Progenitor cell of endocrine pancreas (in vitro differentiated cells): ENCODE measurements around the gene RGSL1. TPM values are rescaled to one million over a fixed set of nuclear protein-coding genes. Genes with fewer than 3 reads are reported as not detected.

ENCODE experiments used
- DNase-seq: peaks from one replicate; pipeline ENCODE4 v3.0.0; 2021; ENCODE audit warnings: low spot score; ENCODE audit not compliant: unreplicated experiment
- H3K27ac Mint-ChIP-seq: 2 replicates; pipeline ENCODE4 v1.8.0; 2021; ENCODE audit warnings: mild to moderate bottlenecking, moderate library complexity, mixed read lengths
- H3K27me3 Mint-ChIP-seq: 2 replicates; pipeline ENCODE4 v1.8.0; 2021; ENCODE audit warnings: mixed read lengths
- H3K36me3 Mint-ChIP-seq: 2 replicates; pipeline ENCODE4 v1.8.0; 2022; ENCODE audit warnings: mixed read lengths; ENCODE audit not compliant: insufficient read depth
- H3K4me1 Mint-ChIP-seq: 2 replicates; pipeline ENCODE4 v1.8.0; 2021; ENCODE audit warnings: low read depth, mixed read lengths
- H3K4me3 Mint-ChIP-seq: 2 replicates; pipeline ENCODE4 v1.8.0; 2021; ENCODE audit warnings: low read depth, mild to moderate bottlenecking, moderate library complexity, mixed read lengths
- H3K9me3 Mint-ChIP-seq: 2 replicates; pipeline ENCODE4 v1.8.0; 2021; ENCODE audit warnings: low read depth, mixed read lengths
- CTCF ChIP-seq: fragments of 200-600 bp; sonication (generic); IDR thresholded peaks from one replicate; pipeline ENCODE4 v1.5.0; 2021; ENCODE audit warnings: antibody characterized with exemption, mild to moderate bottlenecking; ENCODE audit not compliant: unreplicated experiment
- long read RNA-seq: library from polyadenylated mRNA; unstranded; transcript quantifications from one replicate; pipeline ENCODE4 v2.0.0, GENCODE V29; 2020
- total RNA-seq: library from RNA; stranded (reverse); gene quantifications from 2 replicates; pipeline ENCODE4 v1.2.1, GENCODE V29; 2021

Gene RGSL1
- not detected in 2 replicates for total RNA-seq
- long read RNA-seq: 0 reads

GRCh38 chr1:182450087-182450486, at the start of gene RGSL1:
RGSL1 (plus strand) TSS chr1:182450146; CDS start chr1:182450166, 20 bp downstream.
- Mint-ChIP-seq H3K27ac (no peak within 1 kb of the TSS), H3K4me3 (no peak within 1 kb of the TSS), H3K4me1 (no peaks in the 10 kb centered on the region), H3K27me3 (peaks cover 3% of the 10 kb centered on the region), H3K9me3 (no peaks in the 10 kb centered on the region), H3K36me3 (no peaks in the 10 kb centered on the region)
- no peak for DNase-seq
- no peak for TF ChIP-seq CTCF

GRCh38 chr1:182400567-182400966, 49.4 kb upstream of the RGSL1 start, which contains the start of gene TEDDM1:
TEDDM1 (minus strand) TSS chr1:182400667; CDS start chr1:182400485, 182 bp downstream.
- DNase-seq: no peak
- no peak within 1 kb of the TSS for H3K27ac Mint-ChIP-seq
- H3K4me1 Mint-ChIP-seq: peaks cover 9% of the 10 kb centered on the region
- peaks cover 5% of the 10 kb centered on the region for H3K27me3 Mint-ChIP-seq
- no peak for TF ChIP-seq CTCF
- no peak within 1 kb of the TSS for H3K4me3 Mint-ChIP-seq
- H3K9me3 Mint-ChIP-seq: peaks cover 8% of the 10 kb centered on the region
- H3K36me3 Mint-ChIP-seq: peaks cover 2% of the 10 kb centered on the region

- H3K27me3 Mint-ChIP-seq: no peaks in the 10 kb centered on the region
- peaks cover 10% of the 10 kb centered on the region for H3K9me3 Mint-ChIP-seq
- H3K36me3 Mint-ChIP-seq: peaks cover 4% of the 10 kb centered on the region
- TF ChIP-seq CTCF: no peak
- H3K4me3 Mint-ChIP-seq: no peak overlapping the region
- H3K4me1 Mint-ChIP-seq: peaks cover 6% of the 10 kb centered on the region
- DNase-seq: no peak
- no peak overlapping the region for H3K27ac Mint-ChIP-seq
Observed at GRCh38 chr1:182404781-182405180, 45.2 kb upstream of the RGSL1 start.

- no peak for DNase-seq
- Mint-ChIP-seq H3K27me3 (no peaks in the 10 kb centered on the region), H3K4me3 (no peak overlapping the region), H3K36me3 (peaks cover 4% of the 10 kb centered on the region), H3K4me1 (peaks cover 6% of the 10 kb centered on the region), H3K9me3 (peaks cover 10% of the 10 kb centered on the region), H3K27ac (no peak overlapping the region)
- no peak for TF ChIP-seq CTCF
Observed at GRCh38 chr1:182405578-182405977, 44.4 kb upstream of the RGSL1 start.

GRCh38 chr1:182406012-182406411, 43.9 kb upstream of the RGSL1 start:
- peaks cover 10% of the 10 kb centered on the region for H3K9me3 Mint-ChIP-seq
- H3K27me3 Mint-ChIP-seq: no peaks in the 10 kb centered on the region
- DNase-seq: no peak
- H3K4me3 Mint-ChIP-seq: no peak overlapping the region
- no peak for TF ChIP-seq CTCF
- H3K27ac Mint-ChIP-seq: no peak overlapping the region
- H3K4me1 Mint-ChIP-seq: peaks cover 6% of the 10 kb centered on the region
- H3K36me3 Mint-ChIP-seq: peaks cover 4% of the 10 kb centered on the region
